Measurements from ENCODE around the gene AJM1. TPM values are rescaled to one million over a fixed set of nuclear protein-coding genes. Genes with fewer than 3 reads are reported as not detected.
A peak's percentile ranks its signal among the peaks of the same experiment; 100 is the strongest.
"Not testable (repeated sequence)": the region's sequence is repeated elsewhere in the genome, so short reads cannot be mapped to it uniquely, and the experiment has no call there.

The AJM1 gene
- total and polyA plus RNA-seq, 2 donors (not counting 1 experiment from before 2014, with no cell fraction given): 0.19 to 1.7 TPM

GRCh38 chr9:136865768-136866103 lies 23.5 kb downstream of the AJM1 start:
- Histone ChIP-seq H3K27me3 (ENCODE audit: control insufficient read depth, insufficient read depth, low read length) (no peaks in the 10 kb centered on the region), H3K79me2 (ENCODE audit: control insufficient read depth, insufficient read depth, low read length) (peaks cover 18% of the 10 kb centered on the region), H2AFZ (ENCODE audit: low read length) (no peak overlapping the region), H3K4me1 (ENCODE audit: control insufficient read depth, extremely low read depth, insufficient read depth, low read length) (peaks cover 4% of the 10 kb centered on the region), H3K36me3 (ENCODE audit: control insufficient read depth, insufficient read depth, low read length) (peaks cover 21% of the 10 kb centered on the region), H3K4me3 (replicated peaks in 1 of 4; ENCODE audit: control extremely low read depth in 1 of 4, insufficient read depth in 1 of 4, low read depth in 3 of 4, low read length in 4 of 4) (peak overlapping the region; percentile 67 to 81 (median 75)), H4K20me1 (ENCODE audit: control insufficient read depth, extremely low read depth, insufficient read depth, low read length) (no peaks in the 10 kb centered on the region), H3K27ac (ENCODE audit: insufficient read depth, low read length) (peak overlapping the region; percentile 77), H3K9ac (ENCODE audit: insufficient read depth, low read length) (peak overlapping the region; percentile 87), H3K4me2 (ENCODE audit: extremely low read depth, insufficient read depth, low read length) (peak overlapping the region; percentile 13), H3K9me3 (ENCODE audit: control insufficient read depth, insufficient read depth, low read depth, low read length) (no peaks in the 10 kb centered on the region)
- no peak for TF ChIP-seq CTCF (conservative IDR thresholded peaks at IDR 0.05 in 1 of 2, IDR thresholded peaks at IDR 0.05 in 1 of 2; ENCODE audit: low read depth in 1 of 2, low read length in 2 of 2)
- no peak for TF ChIP-seq EZH2 (IDR thresholded peaks at IDR 0.05; ENCODE audit: low read length, missing control alignments)
- no peak for DNase-seq (ENCODE audit: low read depth in 2 of 2)

- H3K4me3 ChIP-seq (replicated peaks in 1 of 4; ENCODE audit: control extremely low read depth in 1 of 4, insufficient read depth in 1 of 4, low read depth in 3 of 4, low read length in 4 of 4): peak overlapping the region; percentile 36 to 81 (median 65)
- not testable (repeated sequence) for H2AFZ ChIP-seq (ENCODE audit: low read length); DNase-seq (ENCODE audit: low read depth in 2 of 2); H4K20me1 ChIP-seq (ENCODE audit: control insufficient read depth, extremely low read depth, insufficient read depth, low read length); H3K9ac ChIP-seq (ENCODE audit: insufficient read depth, low read length); H3K4me1 ChIP-seq (ENCODE audit: control insufficient read depth, extremely low read depth, insufficient read depth, low read length); H3K27me3 ChIP-seq (ENCODE audit: control insufficient read depth, insufficient read depth, low read length); H3K9me3 ChIP-seq (ENCODE audit: control insufficient read depth, insufficient read depth, low read depth, low read length)
- H3K79me2 ChIP-seq (ENCODE audit: control insufficient read depth, insufficient read depth, low read length): peaks cover 18% of the 10 kb centered on the region
- H3K27ac ChIP-seq (ENCODE audit: insufficient read depth, low read length): peak overlapping the region; percentile 64
- H3K36me3 ChIP-seq (ENCODE audit: control insufficient read depth, insufficient read depth, low read length): peaks cover 13% of the 10 kb centered on the region
- peak overlapping the region; percentile 44 for H3K4me2 ChIP-seq (ENCODE audit: extremely low read depth, insufficient read depth, low read length)
Measured at GRCh38 chr9:136866898-136867421, 24.7 kb downstream of the AJM1 start.

GRCh38 chr9:136867480-136867879 lies 25.2 kb downstream of the AJM1 start:
- Histone ChIP-seq H3K79me2 (ENCODE audit: control insufficient read depth, insufficient read depth, low read length) (peaks cover 18% of the 10 kb centered on the region), H2AFZ (ENCODE audit: low read length) (no peak overlapping the region), H3K27ac (ENCODE audit: insufficient read depth, low read length) (no peak overlapping the region), H3K4me2 (ENCODE audit: extremely low read depth, insufficient read depth, low read length) (no peak overlapping the region), H4K20me1 (ENCODE audit: control insufficient read depth, extremely low read depth, insufficient read depth, low read length) (no peaks in the 10 kb centered on the region), H3K36me3 (ENCODE audit: control insufficient read depth, insufficient read depth, low read length) (peaks cover 8% of the 10 kb centered on the region), H3K4me1 (ENCODE audit: control insufficient read depth, extremely low read depth, insufficient read depth, low read length) (peaks cover 4% of the 10 kb centered on the region), H3K9me3 (ENCODE audit: control insufficient read depth, insufficient read depth, low read depth, low read length) (no peaks in the 10 kb centered on the region), H3K9ac (ENCODE audit: insufficient read depth, low read length) (no peak overlapping the region), H3K4me3 (replicated peaks in 1 of 4; ENCODE audit: control extremely low read depth in 1 of 4, insufficient read depth in 1 of 4, low read depth in 3 of 4, low read length in 4 of 4) (no peak overlapping the region), H3K27me3 (ENCODE audit: control insufficient read depth, insufficient read depth, low read length) (no peaks in the 10 kb centered on the region)
- DNase-seq (ENCODE audit: low read depth in 2 of 2): no peak
- TF ChIP-seq EZH2 (IDR thresholded peaks at IDR 0.05; ENCODE audit: low read length, missing control alignments) (no peak), CTCF (conservative IDR thresholded peaks at IDR 0.05 in 1 of 2, IDR thresholded peaks at IDR 0.05 in 1 of 2; ENCODE audit: low read depth in 1 of 2, low read length in 2 of 2) (no peak)
